Parathyroid adenoma (tissue), 2 donors: Measurements from ENCODE around the gene CD28.
A peak's percentile ranks its signal among the peaks of the same experiment; 100 is the strongest.
"Not testable (repeated sequence)": the region's sequence is repeated elsewhere in the genome, so short reads cannot be mapped to it uniquely, and the experiment has no call there.

ENCODE experiments used
- H2AFZ ChIP-seq: fragments of 300-600 bp; sonication (generic); one replicate; pipeline ENCODE4 v1.7.0; 2017; ENCODE audit warnings: antibody characterized with exemption, mild to moderate bottlenecking
- H3K27ac ChIP-seq: fragments of 300-600 bp; sonication (generic); one replicate; pipeline ENCODE4 v1.7.0; 2017
- H3K27me3 ChIP-seq: fragments of 300-600 bp; sonication (generic); one replicate; pipeline ENCODE4 v1.7.0; 2017; ENCODE audit warnings: low read length; ENCODE audit not compliant: control insufficient read depth, insufficient read depth
- H3K36me3 ChIP-seq: fragments of 300-600 bp; sonication (generic); one replicate; pipeline ENCODE4 v1.7.0; 2017; ENCODE audit warnings: low read length; ENCODE audit not compliant: control insufficient read depth, insufficient read depth
- H3K4me1 ChIP-seq: fragments of 300-600 bp; sonication (generic); one replicate; pipeline ENCODE4 v1.7.0; 2017; ENCODE audit warnings: control low read depth
- H3K4me2 ChIP-seq: fragments of 300-600 bp; sonication (generic); one replicate; pipeline ENCODE4 v1.7.0; 2017; ENCODE audit warnings: low read length
- H3K4me3 ChIP-seq: fragments of 300-600 bp; sonication (generic); one replicate; pipeline ENCODE4 v1.7.0; 2017; ENCODE audit warnings: low read depth, low read length
- H3K79me2 ChIP-seq: fragments of 300-600 bp; sonication (generic); one replicate; pipeline ENCODE4 v1.7.0; 2017; ENCODE audit warnings: control low read depth
- H3K9ac ChIP-seq: fragments of 300-600 bp; sonication (generic); one replicate; pipeline ENCODE4 v1.7.0; 2017; ENCODE audit warnings: mild to moderate bottlenecking
- H3K9me3 ChIP-seq: fragments of 300-600 bp; sonication (generic); one replicate; pipeline ENCODE4 v1.7.0; 2017; ENCODE audit warnings: low read length; ENCODE audit not compliant: control insufficient read depth
- TF ChIP-seq, protein P1 (sequence below): fragments of 300-600 bp; sonication (generic); IDR thresholded peaks from one replicate; pipeline ENCODE4 v1.7.0; 2017; ENCODE audit warnings: antibody characterized with exemption, mild to moderate bottlenecking
- donor health status: primary hyperparathyroidism.

The CD28 gene

DNA sequence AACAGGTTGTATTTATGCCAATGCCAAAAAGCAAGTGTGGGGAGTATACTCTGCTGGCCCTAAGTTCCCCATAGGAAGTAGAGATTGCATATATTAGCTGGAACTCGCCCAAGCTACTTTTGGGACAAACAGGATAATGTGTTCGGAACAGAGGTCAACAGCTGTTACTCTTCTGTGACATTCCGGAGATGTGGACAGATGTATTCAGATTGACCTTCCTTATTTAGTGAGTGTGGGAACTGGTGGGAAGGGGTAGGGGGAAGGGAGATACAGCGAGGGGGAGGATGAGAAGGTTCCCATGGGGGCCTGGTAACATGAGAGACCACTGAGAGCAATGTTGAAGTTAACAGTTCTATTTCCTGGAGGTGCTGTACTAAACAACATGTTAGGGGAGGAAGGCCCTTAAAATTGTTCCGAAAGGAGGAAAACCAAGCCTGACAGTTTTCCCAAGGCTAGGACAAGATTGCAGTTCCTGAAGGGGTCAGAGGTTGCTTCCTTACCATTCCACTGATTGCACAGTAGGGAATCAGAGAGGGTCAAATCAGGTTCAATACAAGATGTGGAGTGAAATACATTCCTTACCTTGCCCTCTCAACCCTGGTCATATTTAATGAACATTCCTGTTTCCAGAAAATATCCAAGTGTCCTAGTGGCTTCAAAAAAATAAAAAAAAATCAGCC lies 14.3 kb upstream of the CD28 start:
- Histone ChIP-seq H3K4me1 (peaks cover 7% of the 10 kb centered on the region), H3K4me2 (no peak overlapping the region), H3K79me2 (no peaks in the 10 kb centered on the region), H3K27ac (peak overlapping the region; percentile 24), H3K27me3 (no peaks in the 10 kb centered on the region), H3K36me3 (no peaks in the 10 kb centered on the region), H3K9me3 (no peaks in the 10 kb centered on the region), H3K4me3 (no peak overlapping the region), H2AFZ (no peak overlapping the region), H3K9ac (no peak overlapping the region)
- TF ChIP-seq, protein P1, sequence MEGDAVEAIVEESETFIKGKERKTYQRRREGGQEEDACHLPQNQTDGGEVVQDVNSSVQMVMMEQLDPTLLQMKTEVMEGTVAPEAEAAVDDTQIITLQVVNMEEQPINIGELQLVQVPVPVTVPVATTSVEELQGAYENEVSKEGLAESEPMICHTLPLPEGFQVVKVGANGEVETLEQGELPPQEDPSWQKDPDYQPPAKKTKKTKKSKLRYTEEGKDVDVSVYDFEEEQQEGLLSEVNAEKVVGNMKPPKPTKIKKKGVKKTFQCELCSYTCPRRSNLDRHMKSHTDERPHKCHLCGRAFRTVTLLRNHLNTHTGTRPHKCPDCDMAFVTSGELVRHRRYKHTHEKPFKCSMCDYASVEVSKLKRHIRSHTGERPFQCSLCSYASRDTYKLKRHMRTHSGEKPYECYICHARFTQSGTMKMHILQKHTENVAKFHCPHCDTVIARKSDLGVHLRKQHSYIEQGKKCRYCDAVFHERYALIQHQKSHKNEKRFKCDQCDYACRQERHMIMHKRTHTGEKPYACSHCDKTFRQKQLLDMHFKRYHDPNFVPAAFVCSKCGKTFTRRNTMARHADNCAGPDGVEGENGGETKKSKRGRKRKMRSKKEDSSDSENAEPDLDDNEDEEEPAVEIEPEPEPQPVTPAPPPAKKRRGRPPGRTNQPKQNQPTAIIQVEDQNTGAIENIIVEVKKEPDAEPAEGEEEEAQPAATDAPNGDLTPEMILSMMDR = no peak

DNA sequence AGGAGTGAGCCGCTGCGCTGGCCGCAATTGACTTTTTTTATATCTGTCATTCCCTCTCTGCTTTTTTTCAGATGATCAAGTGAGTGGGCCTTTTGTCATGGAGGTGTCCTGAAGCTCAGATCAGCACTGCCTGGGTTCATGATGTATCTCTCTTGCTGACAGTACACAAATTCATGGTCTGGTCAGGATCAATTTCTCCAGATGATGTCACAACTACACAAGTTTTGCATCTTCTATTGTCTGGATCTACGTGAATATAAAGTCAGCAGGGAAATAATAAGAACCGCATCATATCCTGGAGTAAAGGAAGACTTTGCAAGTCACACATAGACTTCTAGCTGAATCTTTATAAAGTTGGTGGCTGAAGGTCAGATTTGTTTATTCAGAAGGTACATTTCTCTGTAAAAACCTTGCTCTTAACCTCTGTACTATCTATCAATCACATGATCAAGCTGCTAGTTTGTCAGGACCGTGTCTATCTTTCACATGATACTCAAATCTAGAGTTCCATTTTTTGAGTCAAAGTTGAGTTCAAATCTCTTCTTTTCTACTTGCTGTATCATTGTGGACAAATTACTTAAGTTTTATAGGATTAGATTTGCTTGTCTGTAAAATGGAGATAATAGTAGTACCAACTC lies 13.1 kb upstream of the CD28 start:
- no peak overlapping the region for H3K27ac ChIP-seq
- no peak overlapping the region for H3K9ac ChIP-seq
- no peak overlapping the region for H3K4me2 ChIP-seq
- TF ChIP-seq, protein P1 = no peak
- H3K27me3 ChIP-seq = no peaks in the 10 kb centered on the region
- peaks cover 7% of the 10 kb centered on the region for H3K4me1 ChIP-seq
- no peak overlapping the region for H3K4me3 ChIP-seq
- no peaks in the 10 kb centered on the region for H3K9me3 ChIP-seq
- H3K36me3 ChIP-seq = no peaks in the 10 kb centered on the region
- H2AFZ ChIP-seq = no peak overlapping the region
- H3K79me2 ChIP-seq = no peaks in the 10 kb centered on the region

DNA sequence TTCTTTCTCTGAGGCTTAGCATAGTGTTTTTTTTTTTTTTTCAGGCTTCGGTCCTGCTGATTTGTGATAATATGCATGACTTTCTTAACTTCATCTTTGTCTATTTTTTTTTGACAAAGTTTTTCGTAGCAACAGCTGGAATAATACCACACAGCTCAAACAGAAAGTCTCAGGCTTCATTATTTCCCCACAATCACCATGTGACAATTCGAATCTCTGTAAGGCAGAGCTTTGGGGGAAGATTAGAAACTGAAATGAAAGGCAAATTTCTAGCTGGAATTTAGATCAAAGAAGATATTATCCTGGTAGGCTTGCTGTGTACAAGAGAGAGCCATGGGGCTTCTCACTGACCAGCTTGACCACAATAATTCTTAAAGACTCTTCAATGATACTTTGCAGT lies 12.2 kb upstream of the CD28 start:
- TF ChIP-seq, protein P1 = no peak
- H3K4me2 ChIP-seq = no peak overlapping the region

DNA sequence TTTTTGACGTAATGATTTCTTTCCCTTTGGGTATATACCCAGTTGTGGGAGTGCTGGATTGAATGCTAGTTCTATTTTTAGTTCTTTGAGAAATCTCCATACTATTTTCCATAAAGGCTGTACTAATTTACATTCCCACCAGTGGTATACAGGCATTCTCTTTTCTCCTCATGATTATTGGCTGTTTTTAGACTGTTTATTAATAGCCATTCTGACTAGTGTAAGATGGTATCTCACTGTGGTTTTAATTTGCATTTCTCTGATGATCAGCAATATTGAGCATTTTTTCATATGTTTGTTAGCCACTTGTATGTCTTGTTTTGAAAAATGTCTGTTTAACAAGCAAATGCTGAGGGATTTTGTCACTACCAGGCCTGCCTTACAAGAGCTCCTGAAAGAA lies 9.2 kb upstream of the CD28 start:
- Histone ChIP-seq H3K9me3 (no peaks in the 10 kb centered on the region), H3K4me2 (no peak overlapping the region), H3K79me2 (no peaks in the 10 kb centered on the region), H3K9ac (no peak overlapping the region), H3K27me3 (no peaks in the 10 kb centered on the region), H3K27ac (no peak overlapping the region), H3K4me1 (no peaks in the 10 kb centered on the region), H3K4me3 (no peak overlapping the region), H3K36me3 (no peaks in the 10 kb centered on the region), H2AFZ (no peak overlapping the region)
- TF ChIP-seq, protein P1 = no peak

More for the DNA sequence above, 12.2 kb upstream of the CD28 start:
- H3K9ac ChIP-seq = no peak overlapping the region
- no peak overlapping the region for H3K27ac ChIP-seq
- H3K36me3 ChIP-seq = no peaks in the 10 kb centered on the region
- H3K79me2 ChIP-seq = no peaks in the 10 kb centered on the region
- no peaks in the 10 kb centered on the region for H3K27me3 ChIP-seq
- no peak overlapping the region for H2AFZ ChIP-seq
- no peaks in the 10 kb centered on the region for H3K9me3 ChIP-seq
- peaks cover 7% of the 10 kb centered on the region for H3K4me1 ChIP-seq
- no peak overlapping the region for H3K4me3 ChIP-seq

DNA sequence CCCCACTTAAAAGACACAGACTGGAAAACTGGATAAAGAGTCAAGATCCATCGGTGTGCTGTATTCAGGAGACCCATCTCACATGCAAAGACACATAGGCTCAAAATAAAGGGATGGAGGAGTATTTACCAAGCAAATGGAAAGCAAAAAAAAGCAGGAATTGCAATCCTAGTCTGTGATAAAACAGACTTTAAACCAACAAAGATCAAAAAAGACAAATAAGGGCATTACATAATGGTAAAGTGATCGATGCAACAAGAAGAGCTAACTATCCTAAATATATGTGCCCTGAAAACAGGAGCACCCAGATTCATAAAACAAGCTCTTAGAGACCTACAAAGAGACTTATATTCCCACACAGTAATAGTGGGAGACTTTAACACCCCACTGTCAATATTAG lies 8.7 kb upstream of the CD28 start:
- H3K27me3 ChIP-seq, H3K4me2 ChIP-seq, H3K9ac ChIP-seq, H3K4me1 ChIP-seq, H3K9me3 ChIP-seq, H3K4me3 ChIP-seq, H3K27ac ChIP-seq, H3K36me3 ChIP-seq, H2AFZ ChIP-seq, H3K79me2 ChIP-seq: not testable (repeated sequence)

DNA sequence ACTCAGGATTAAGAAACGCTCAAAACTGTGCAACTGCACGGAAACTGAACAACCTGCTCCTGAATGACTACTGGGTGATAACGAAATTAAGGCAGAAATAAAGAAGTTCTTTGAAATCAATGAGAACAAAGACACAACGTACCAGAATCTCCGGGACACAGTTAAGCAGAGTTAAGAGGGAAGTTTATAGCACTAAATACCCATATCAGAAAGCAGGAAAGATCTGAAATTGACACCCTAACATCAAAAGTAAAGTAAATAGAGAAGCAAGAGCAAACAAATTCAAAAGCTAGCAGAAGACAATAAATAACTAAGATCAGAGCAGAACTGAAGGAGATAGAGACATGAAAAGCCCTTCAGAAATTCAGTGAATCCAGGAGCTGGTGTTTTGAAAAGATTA lies 8.0 kb upstream of the CD28 start:
- H3K27ac ChIP-seq, H3K4me2 ChIP-seq, H3K79me2 ChIP-seq: not testable (repeated sequence)

More for the DNA sequence above, 8.0 kb upstream of the CD28 start:
- H2AFZ ChIP-seq, H3K9me3 ChIP-seq, H3K36me3 ChIP-seq, H3K4me3 ChIP-seq, H3K9ac ChIP-seq, H3K4me1 ChIP-seq, H3K27me3 ChIP-seq: not testable (repeated sequence)
